Sciatic nerve (tissue), 2 donors: ENCODE measurements around the gene NT5C1A. TPM values are rescaled to one million over a fixed set of nuclear protein-coding genes. Genes with fewer than 3 reads are reported as not detected.
A peak's percentile ranks its signal among the peaks of the same experiment; 100 is the strongest.

Experiments
- ATAC-seq: fragments of 200-7000 bp; cut with Tn5 transposase; one replicate; pipeline ENCODE4 v1.9.1; 2020; ENCODE audit warnings: mild to moderate bottlenecking, moderate library complexity
- DNase-seq: peaks from one replicate; pipeline ENCODE4 v3.0.0-alpha.2; 2020; ENCODE audit warnings: low spot score
- intact Hi-C: fragments of 100-400 bp; cut with DNase I; formaldehyde crosslinking; loops from one replicate; pipeline ENCODE4 v1.14.2; 2022
- total RNA-seq: library from RNA; stranded (reverse); fragmentation: NEBNext Ultra II Directional; extraction: Animal tissue kit (Norgen Biotek cat#: 25700); gene quantifications from one replicate; pipeline ENCODE4 v1.2.1, GENCODE V29; 2021
- donor health status: DM: no; HTN: no; CAD: no.
- donor health status: DM: no; HTN: no; CAD: no.

The NT5C1A gene
- total RNA-seq, 1 donor from 2014 or later, result 1.4 TPM

GRCh38 chr1:39625462-39626273 is 46.2 kb downstream of the NT5C1A start:
- ATAC-seq, result peak; percentile 94
- intact Hi-C loops, result no loop called here
- peak; percentile 66 for DNase-seq

DNA sequence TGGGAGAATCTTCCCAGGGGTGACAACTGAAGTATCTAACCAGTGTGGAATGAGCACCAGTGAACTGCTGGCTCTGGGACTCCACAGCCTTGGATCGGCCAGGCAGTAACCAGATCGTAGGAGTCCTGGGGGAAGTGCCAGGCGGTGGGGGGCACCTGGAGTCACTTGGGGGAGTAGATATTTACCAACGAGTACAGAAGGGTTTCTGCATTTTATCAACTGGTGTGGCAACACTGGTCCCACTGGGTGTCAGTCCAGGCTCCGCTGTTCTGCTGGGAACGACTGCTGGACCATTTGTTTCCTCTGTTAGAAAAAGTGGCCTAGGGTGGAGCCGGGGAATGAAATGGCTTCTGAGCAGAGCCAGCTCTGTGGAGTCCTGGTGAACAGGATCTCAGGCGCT is 46.9 kb downstream of the NT5C1A start:
- DNase-seq (no peak), ATAC-seq (peak; percentile 26)
- intact Hi-C loops, result no loop called here

DNA sequence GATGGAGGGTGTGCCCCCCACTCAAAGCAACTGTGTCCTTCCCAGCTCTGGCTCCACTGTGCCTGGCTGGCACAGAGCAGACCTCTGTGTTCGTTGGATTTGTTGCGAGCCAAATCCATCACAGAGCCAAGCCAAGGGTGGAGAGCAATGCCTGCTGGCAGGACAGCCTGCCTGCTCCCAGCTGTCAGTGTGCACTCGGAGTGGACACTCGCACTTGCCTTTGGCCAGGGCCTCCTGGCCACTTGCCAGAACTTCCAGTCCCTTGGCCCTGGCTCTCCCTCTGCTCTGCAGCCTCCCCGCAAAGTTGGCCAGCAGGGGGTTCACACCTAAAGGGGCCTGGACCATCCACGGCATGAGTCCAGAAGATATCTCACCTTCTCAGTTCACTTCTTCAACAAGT is 48.9 kb downstream of the NT5C1A start:
- ATAC-seq (no peak), DNase-seq (no peak)
- intact Hi-C loops, result no loop called here

DNA sequence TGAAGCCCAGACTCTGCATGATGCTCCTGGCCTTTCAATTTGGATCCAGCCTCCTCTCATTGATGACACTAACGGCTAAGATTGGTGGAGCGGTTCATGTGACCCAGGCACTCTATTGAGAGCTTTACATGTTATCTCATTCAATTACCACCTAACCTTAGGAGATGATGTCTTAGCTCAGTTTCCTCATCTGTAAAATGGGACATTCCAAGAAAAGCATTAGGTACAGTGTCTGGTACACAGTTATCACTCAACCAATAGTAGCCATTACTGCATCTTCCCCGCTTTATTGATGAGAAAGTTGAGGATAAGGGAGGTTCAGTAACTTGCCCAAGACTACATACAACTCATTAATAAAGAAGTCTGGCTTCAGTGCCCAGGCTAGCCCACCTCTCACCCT is 49.5 kb downstream of the NT5C1A start:
- no peak for ATAC-seq
- no peak for DNase-seq
- intact Hi-C loops, result no loop called here

DNA sequence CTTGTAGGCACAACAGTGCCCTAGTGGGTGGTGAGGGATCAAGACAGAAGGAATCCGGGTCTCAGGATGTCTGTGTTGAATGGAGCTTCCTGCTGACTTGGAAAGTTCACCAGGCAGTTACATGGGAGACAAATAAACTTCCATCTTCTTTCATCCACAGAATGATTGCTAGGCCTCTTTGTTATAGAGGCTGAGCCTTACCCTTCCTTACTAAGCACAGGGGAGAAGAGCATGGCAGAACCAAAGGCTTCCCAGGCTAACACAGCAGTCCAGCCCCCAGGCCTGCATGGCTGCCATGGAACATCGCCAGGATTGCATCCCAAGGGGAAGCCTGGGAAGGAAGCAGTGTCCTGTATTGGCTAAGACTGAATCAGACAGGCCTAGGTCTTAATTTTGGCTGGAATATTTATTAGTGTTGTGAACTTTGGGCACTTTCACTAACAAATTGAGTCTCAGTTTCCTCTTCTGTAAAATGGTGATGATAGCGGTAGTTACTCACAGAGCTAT is 51.2 kb downstream of the NT5C1A start:
- DNase-seq (no peak), ATAC-seq (no peak)
- intact Hi-C loops, result no loop called here

- intact Hi-C loops, result no loop called here
- ATAC-seq (no peak), DNase-seq (no peak)
Observed at GRCh38 chr1:39617488-39618049, 54.3 kb downstream of the NT5C1A start.

DNA sequence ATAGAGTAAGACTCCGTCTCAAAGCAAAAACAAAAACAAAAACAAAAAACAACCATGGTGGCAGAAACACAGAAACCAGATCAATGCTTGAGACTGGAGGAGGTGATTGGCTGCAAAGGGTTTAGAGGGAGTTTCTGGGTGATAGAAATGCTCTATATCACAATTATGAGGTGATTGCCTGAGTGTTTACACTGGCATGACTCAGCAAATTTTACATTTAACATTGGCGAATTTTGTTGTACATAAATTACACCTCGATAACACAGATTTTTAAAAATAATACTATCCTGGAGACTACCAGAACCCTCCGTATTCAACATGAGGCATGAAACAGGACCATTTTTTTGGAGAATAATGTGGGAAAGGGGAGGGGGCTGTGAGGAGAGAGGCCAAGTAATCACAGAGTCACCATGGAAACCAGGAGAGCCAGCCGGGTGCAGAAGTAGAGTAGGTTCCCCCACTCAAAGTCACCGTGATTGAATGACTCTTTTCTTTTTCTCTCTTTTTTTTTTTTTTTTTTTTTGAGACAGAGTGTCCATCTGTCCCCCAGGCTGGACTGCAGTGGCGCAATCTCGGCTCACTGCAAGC is 56.7 kb downstream of the NT5C1A start:
- intact Hi-C loops, result no loop called here
- ATAC-seq, result no peak
- no peak for DNase-seq

- ATAC-seq (no peak), DNase-seq (no peak)
- intact Hi-C loops, result no loop called here
Observed at GRCh38 chr1:39614488-39614887, 57.4 kb downstream of the NT5C1A start.

- intact Hi-C loops, result no loop called here
- ATAC-seq, result no peak
- DNase-seq, result no peak
Observed at GRCh38 chr1:39613250-39613649, 58.7 kb downstream of the NT5C1A start.

GRCh38 chr1:39609618-39610331 is 62.1 kb downstream of the NT5C1A start:
- DNase-seq, result peak; percentile 76
- peak; percentile 95 for ATAC-seq
- intact Hi-C loops, result loop anchor here (5.0 to 10.0 kb wide), 2 partner anchors 43 to 115 kb away; no protein-coding TSS in a partner anchor

Other genes with a start within 250 kb of the NT5C1A start
- gene BMP8A, start 180.5 kb downstream of the NT5C1A start, total RNA-seq, result 8.3 TPM
- 168 TPM for gene PABPC4, start 95.3 kb downstream of the NT5C1A start, total RNA-seq
- 10.6 TPM for gene HEYL, start 32.5 kb downstream of the NT5C1A start, total RNA-seq
- not detected for gene HPCAL4, start 19.3 kb upstream of the NT5C1A start, total RNA-seq
- gene PPIE, start 66.8 kb upstream of the NT5C1A start, total RNA-seq, result 41.5 TPM
- 8.5 TPM for gene OXCT2, start 99.2 kb upstream of the NT5C1A start, total RNA-seq
- 40.2 TPM for gene BMP8B, start 116.8 kb upstream of the NT5C1A start, total RNA-seq
- 21.6 TPM for gene TRIT1, start 211.4 kb upstream of the NT5C1A start, total RNA-seq
- gene MYCL, start 229.8 kb upstream of the NT5C1A start, total RNA-seq, result 2.5 TPM